Esophagus muscularis mucosa (tissue), 4 donors: Measurements from ENCODE around the gene SLCO4A1. TPM values are rescaled to one million over a fixed set of nuclear protein-coding genes. Genes with fewer than 3 reads are reported as not detected.

ENCODE experiments used
- DNase-seq: peaks from one replicate; pipeline ENCODE4 v3.0.0-alpha.2; 2017; ENCODE audit errors: extremely low spot score
- H3K27ac ChIP-seq, 4 donors: fragments of 200-600 bp; sonication (generic); replicated peaks in 1 of 4; 1 replicate in 3 of 4; 2 replicates in 1 of 4; pipeline ENCODE4 v1.5.1; 2016 to 2019; ENCODE audit warnings: mild to moderate bottlenecking in 1 of 4
- H3K27me3 ChIP-seq, 4 donors: fragments of 200-600 bp; sonication (generic); one replicate each; pipeline versions ENCODE4 v1.5.1 to v1.6.0; 2016 to 2019
- H3K36me3 ChIP-seq, 4 donors: fragments of 200-600 bp; sonication (generic); one replicate each; pipeline ENCODE4 v1.5.1; 2016 to 2019
- H3K4me1 ChIP-seq, 4 donors: fragments of 200-600 bp; sonication (generic); one replicate each; pipeline ENCODE4 v1.5.1; 2016 to 2019
- H3K4me3 ChIP-seq, 4 donors: fragments of 200-600 bp; sonication (generic); 1 replicate in 2 of 4; 2 replicates in 2 of 4; pipeline ENCODE4 v1.5.1; 2016 to 2019; ENCODE audit warnings: mild to moderate bottlenecking in 4 of 4, moderate library complexity in 1 of 4
- H3K9me3 ChIP-seq, 4 donors: fragments of 200-600 bp; sonication (generic); 1 replicate in 3 of 4; 2 replicates in 1 of 4; pipeline ENCODE4 v1.5.1; 2016 to 2019
- EP300 ChIP-seq: sonication (generic); formaldehyde crosslinking; IDR thresholded peaks from one replicate; pipeline ENCODE4 v1.6.1; 2017; ENCODE audit warnings: antibody characterized with exemption
- POLR2A ChIP-seq: fragments of 450-650 bp; IDR thresholded peaks from one replicate; pipeline ENCODE4 v1.6.1; 2017; ENCODE audit warnings: antibody characterized with exemption, moderate library complexity, mild to moderate bottlenecking, low read depth
- POLR2AphosphoS5 ChIP-seq, 2 donors: sonication (generic); formaldehyde crosslinking; IDR thresholded peaks; one replicate each; pipeline ENCODE4 v1.6.1; 2017; ENCODE audit warnings: antibody characterized with exemption in 2 of 2
- WGBS: methylation state at CpG from one replicate; pipeline ENCODE4 v1.1.5; 2018; 5-methylcytosine and 5-hydroxymethylcytosine counted together
- intact Hi-C: fragments of 100-400 bp; cut with DNase I; formaldehyde crosslinking; loops from one replicate; pipeline ENCODE4 v1.15.1; 2023
- total RNA-seq, 4 donors: library from RNA; depleted of rRNA; stranded (reverse); fragments of >200 nt; gene quantifications; one replicate each; pipeline versions ENCODE4 v1.1.0 to v1.2.1, GENCODE V29; 2016
- TF ChIP-seq, protein P1 (sequence below), 3 experiments: fragments of 200-600 bp in 2 of 3; fragments of 450-650 bp in 1 of 3; sonication (generic) in 2 of 3; IDR thresholded peaks; one replicate each; pipeline ENCODE4 v1.5.1; 2017 to 2019; ENCODE audit warnings: antibody characterized with exemption in 3 of 3, mild to moderate bottlenecking in 2 of 3, moderate library complexity in 1 of 3

SLCO4A1 gene
- total RNA-seq, 4 donors from 2014 or later: 10.0 to 42.4 (median 30.1) TPM

DNA sequence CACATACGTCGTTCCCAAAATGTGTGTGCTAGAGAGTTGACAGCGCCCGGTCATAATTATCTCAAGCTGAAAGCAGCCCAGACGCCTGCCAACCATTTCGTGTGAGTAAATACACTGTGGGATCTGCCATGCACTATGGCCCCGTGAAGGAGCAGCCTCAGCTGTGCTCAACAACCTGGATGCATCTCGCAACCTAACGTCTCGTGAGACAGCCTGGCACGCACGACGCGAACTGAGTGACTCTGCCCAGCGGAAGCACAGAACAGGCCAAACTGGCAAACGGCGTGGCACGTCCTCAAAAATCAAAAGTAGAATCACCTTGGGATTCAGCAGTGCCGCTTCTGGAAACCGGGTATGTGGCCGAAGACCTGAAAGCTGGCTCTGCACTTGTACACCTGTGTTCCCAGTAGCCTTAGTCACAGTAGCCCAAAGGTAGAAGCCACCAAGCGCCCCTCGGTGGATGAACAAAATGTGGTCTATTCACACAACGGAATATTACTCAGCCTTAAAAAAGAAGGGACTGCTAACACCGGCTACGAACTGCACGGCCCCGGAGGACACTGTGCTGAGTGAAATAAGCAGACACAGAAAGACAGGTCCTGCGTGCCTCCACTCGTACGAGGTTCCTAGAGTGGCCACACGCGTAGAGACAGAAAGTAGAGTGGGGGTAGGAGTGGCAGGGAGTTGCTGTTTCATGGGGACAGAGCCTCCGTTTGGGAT lies 27.2 kb upstream of the SLCO4A1 start:
- Histone ChIP-seq H3K27me3 (peaks cover 0 to 38% (median 0%) of the 10 kb centered on the region in 4 donors), H3K4me3 (no peak overlapping the region), H3K4me1 (peaks cover 17 to 29% (median 27%) of the 10 kb centered on the region in 4 donors), H3K9me3 (no peaks in the 10 kb centered on the region), H3K27ac (no peak overlapping the region), H3K36me3 (no peaks in the 10 kb centered on the region)
- WGBS: 91% methylated on average over 34 of the region's 34 CpGs
- TF ChIP-seq POLR2A: no peak
- TF ChIP-seq, protein P1, sequence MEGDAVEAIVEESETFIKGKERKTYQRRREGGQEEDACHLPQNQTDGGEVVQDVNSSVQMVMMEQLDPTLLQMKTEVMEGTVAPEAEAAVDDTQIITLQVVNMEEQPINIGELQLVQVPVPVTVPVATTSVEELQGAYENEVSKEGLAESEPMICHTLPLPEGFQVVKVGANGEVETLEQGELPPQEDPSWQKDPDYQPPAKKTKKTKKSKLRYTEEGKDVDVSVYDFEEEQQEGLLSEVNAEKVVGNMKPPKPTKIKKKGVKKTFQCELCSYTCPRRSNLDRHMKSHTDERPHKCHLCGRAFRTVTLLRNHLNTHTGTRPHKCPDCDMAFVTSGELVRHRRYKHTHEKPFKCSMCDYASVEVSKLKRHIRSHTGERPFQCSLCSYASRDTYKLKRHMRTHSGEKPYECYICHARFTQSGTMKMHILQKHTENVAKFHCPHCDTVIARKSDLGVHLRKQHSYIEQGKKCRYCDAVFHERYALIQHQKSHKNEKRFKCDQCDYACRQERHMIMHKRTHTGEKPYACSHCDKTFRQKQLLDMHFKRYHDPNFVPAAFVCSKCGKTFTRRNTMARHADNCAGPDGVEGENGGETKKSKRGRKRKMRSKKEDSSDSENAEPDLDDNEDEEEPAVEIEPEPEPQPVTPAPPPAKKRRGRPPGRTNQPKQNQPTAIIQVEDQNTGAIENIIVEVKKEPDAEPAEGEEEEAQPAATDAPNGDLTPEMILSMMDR (IDR thresholded peaks at IDR 0.05): no peak
- no peak for TF ChIP-seq EP300
- TF ChIP-seq POLR2AphosphoS5 (IDR thresholded peaks at IDR 0.05): no peak
- no peak for DNase-seq
- intact Hi-C loops: loop anchor here (10.0 kb wide), 1 partner anchor 200 kb away; no protein-coding TSS in a partner anchor

DNA sequence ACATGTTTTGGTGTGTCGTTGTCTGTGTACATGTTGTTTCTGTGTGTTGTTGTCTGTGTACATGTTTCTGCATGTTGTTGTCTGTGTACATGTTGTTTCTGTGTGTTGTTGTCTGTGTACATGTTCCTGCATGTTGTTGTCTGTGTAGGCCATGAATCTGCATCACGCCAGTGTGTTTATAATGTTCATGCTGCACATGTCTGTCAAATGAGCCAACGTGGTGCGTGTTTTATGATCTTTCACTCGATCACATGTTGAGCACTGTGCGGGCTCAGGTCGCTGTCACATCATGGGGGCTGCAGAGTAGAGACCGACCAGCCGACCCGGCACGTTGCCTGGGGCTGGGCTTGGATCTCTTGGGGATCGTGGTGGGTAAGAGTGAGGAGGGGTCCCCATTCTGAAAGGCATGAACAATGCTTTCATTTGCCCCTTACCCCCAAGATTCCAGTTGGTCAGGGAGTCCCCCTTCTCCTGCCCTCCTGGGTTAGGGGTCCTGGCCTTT lies 26.5 kb upstream of the SLCO4A1 start:
- intact Hi-C loops: loop anchor here (10.0 kb wide), 1 partner anchor 201 kb away; no protein-coding TSS in a partner anchor
- no peak overlapping the region for H3K4me3 ChIP-seq
- WGBS: 94% methylated on average over 12 of the region's 12 CpGs
- peaks cover 0 to 36% (median 0%) of the 10 kb centered on the region in 4 donors for H3K27me3 ChIP-seq
- no peaks in the 10 kb centered on the region for H3K9me3 ChIP-seq
- no peaks in the 10 kb centered on the region for H3K36me3 ChIP-seq
- DNase-seq: no peak
- no peak overlapping the region for H3K27ac ChIP-seq
- peaks cover 17 to 29% (median 27%) of the 10 kb centered on the region in 4 donors for H3K4me1 ChIP-seq
- TF ChIP-seq POLR2A: no peak

DNA sequence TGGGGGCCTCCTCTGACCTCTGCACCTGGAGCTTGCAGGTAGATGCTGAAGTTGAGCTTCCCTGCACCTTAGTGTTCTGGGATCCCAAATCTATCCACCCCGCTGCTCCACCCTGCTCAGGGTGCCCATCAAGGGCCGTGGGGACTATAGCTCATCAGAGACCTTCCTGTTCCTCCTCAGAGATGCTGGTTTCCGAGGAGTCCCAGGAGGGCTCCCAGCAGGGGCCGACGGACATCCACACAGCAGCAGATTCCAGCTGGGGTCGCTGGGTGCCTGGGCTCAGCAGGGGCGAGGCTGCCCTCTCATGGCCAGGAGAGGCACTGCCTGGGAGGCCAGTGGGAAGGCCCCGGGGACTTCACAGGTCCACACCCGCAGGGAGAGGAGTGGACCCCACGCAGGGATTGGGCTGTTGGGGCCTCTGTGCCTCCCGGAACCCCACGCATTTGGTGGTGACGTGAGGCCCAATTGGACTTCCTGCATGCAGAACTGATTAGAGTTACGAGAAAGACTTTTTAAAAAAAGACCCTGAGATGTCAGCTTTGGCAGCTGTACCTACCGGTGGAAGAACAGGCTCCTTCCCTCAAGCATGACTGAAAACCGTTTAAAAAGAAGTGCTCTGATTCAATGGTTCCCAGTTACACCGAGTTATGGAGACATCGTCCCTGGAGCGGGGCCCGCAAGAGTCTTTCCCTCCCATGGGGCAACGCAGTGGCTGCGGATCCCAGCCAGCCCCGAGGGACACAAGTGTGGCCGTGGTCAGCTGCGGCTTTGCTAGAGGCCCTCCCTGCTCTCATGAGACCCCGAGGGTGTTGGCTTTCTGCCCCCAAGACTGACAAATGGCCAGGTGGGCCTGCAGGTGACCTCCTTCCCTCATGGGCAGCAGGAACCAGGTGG lies 25.3 kb upstream of the SLCO4A1 start:
- Histone ChIP-seq H3K27ac (peak overlapping the region; percentile 55 to 79 (median 62)), H3K27me3 (peaks cover 0 to 28% (median 0%) of the 10 kb centered on the region in 4 donors), H3K4me3 (no peak overlapping the region), H3K9me3 (no peaks in the 10 kb centered on the region), H3K36me3 (no peaks in the 10 kb centered on the region), H3K4me1 (peaks cover 17 to 32% (median 28%) of the 10 kb centered on the region in 4 donors)
- WGBS: 39% methylated on average over 21 of the region's 26 CpGs
- TF ChIP-seq, protein P1 (IDR thresholded peaks at IDR 0.05): peak in 2 of 3 experiments; percentile 94 to 96
- TF ChIP-seq EP300 (no peak), POLR2AphosphoS5 (IDR thresholded peaks at IDR 0.05) (peak in 1 of 2 donors; percentile 38)
- DNase-seq: no peak
- intact Hi-C loops: loop anchor here (1.0 to 10.0 kb wide), 2 partner anchors 117 to 202 kb away; no protein-coding TSS in a partner anchor

DNA sequence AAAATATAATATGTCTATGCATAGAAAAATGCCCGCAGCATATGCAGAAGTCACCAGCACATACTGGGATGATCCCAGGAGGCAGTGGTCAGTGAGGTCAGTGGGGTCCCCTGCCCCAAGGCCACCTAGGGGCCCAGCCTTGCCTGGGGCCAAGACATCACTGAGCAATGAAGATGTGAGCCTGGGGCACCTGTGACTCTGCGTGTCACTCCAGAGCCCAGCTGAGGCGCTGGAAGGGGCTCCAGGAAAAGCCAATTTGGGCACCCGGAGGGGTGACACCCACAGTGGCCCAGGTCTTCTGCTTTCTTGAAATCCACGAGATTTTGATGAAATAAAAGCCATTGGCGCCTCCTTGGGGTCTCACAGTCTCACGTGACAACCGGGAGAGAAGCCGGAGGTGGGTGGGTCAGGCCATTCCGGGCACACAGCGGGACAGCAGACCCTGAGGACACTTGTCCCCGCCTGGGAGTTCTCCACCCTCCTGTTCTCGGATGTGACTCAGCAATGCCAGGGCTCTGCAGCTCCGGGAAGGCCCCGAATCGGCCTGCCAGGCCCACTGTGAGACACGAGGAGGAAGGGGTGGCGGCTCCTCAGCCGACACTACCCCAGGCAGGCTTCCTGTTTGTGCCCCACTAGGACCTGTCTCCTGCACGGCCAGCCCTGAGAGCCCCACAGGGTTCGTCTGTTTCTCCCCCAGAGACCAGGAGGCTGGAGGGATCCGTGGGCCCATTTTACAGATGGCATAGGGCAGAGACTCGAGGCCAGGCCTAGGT lies 24.4 kb upstream of the SLCO4A1 start:
- H3K9me3 ChIP-seq: no peaks in the 10 kb centered on the region
- peaks cover 0 to 26% (median 0%) of the 10 kb centered on the region in 4 donors for H3K27me3 ChIP-seq
- intact Hi-C loops: loop anchor here (1.0 to 10.0 kb wide), 2 partner anchors 118 to 203 kb away; no protein-coding TSS in a partner anchor
- TF ChIP-seq EP300: peak; percentile 78
- TF ChIP-seq POLR2A: no peak
- TF ChIP-seq POLR2AphosphoS5 (IDR thresholded peaks at IDR 0.05): peak; percentile 59 to 60
- H3K4me3 ChIP-seq: no peak overlapping the region
- WGBS: 67% methylated on average over 23 of the region's 23 CpGs
- peaks cover 25 to 41% (median 36%) of the 10 kb centered on the region in 4 donors for H3K4me1 ChIP-seq
- H3K27ac ChIP-seq: peak overlapping the region; percentile 55 to 79 (median 62)
- no peak for DNase-seq
- no peaks in the 10 kb centered on the region for H3K36me3 ChIP-seq
